Neural cell (in vitro differentiated cells): Measurements from ENCODE around the gene NRP1. TPM values are rescaled to one million over a fixed set of nuclear protein-coding genes. Genes with fewer than 3 reads are reported as not detected.

Experiments used
- H2AFZ ChIP-seq: fragments of 200-600, 300-800 bp; sonication (generic), shearing (Covaris generic); 2 replicates; pipeline ENCODE4 v1.6.0; 2014; ENCODE audit warnings: low read depth, mild to moderate bottlenecking, antibody characterized with exemption, low read length, moderate library complexity
- H3F3A ChIP-seq: fragments of 200-600 bp; shearing (Covaris generic); 2 replicates; pipeline ENCODE4 v1.6.1; 2016; ENCODE audit warnings: mild to moderate bottlenecking, moderate library complexity, mixed read lengths, antibody characterized with exemption, low read length; ENCODE audit not compliant: insufficient read depth, poor library complexity, severe bottlenecking
- H3K27ac ChIP-seq: fragments of 200-600, 300-800 bp; sonication (generic), shearing (Covaris generic); 2 replicates; pipeline ENCODE4 v1.5.1; 2014; ENCODE audit warnings: mild to moderate bottlenecking, low read length, moderate library complexity
- H3K27me3 ChIP-seq: fragments of 300-800, 200-600 bp; sonication (generic), shearing (Covaris generic); 2 replicates; pipeline ENCODE4 v1.6.0; 2014; ENCODE audit warnings: mild to moderate bottlenecking, low read depth, low read length, moderate library complexity; ENCODE audit not compliant: insufficient read depth
- H3K36me3 ChIP-seq: fragments of 300-800, 200-600 bp; sonication (generic), shearing (Covaris generic); 2 replicates; pipeline ENCODE4 v1.5.1; 2014; ENCODE audit warnings: mild to moderate bottlenecking, antibody characterized with exemption, low read length, moderate library complexity; ENCODE audit not compliant: insufficient read depth
- H3K4me2 ChIP-seq: fragments of 300-800, 200-600 bp; sonication (generic), shearing (Covaris generic); 2 replicates; pipeline ENCODE4 v1.6.0; 2014; ENCODE audit warnings: mild to moderate bottlenecking, low read length
- H3K4me3 ChIP-seq: fragments of 300-800, 200-600 bp; sonication (generic), shearing (Covaris generic); 2 replicates; pipeline ENCODE4 v1.5.1; 2014; ENCODE audit warnings: mild to moderate bottlenecking, low read length, moderate library complexity
- H3K79me2 ChIP-seq: fragments of 200-600 bp; shearing (Covaris generic); replicated peaks from 2 replicates; pipeline ENCODE4 v1.6.0; 2014; ENCODE audit warnings: mild to moderate bottlenecking, low read length, moderate library complexity; ENCODE audit not compliant: insufficient read depth
- H3K9ac ChIP-seq: fragments of 300-800, 200-600 bp; sonication (generic), shearing (Covaris generic); 2 replicates; pipeline ENCODE4 v1.6.1; 2016; ENCODE audit warnings: mild to moderate bottlenecking, low read length, mixed read lengths
- H3K9me2 ChIP-seq: fragments of 200-600 bp; shearing (Covaris generic); 2 replicates; pipeline ENCODE4 v1.6.1; 2016; ENCODE audit warnings: mild to moderate bottlenecking, low read length, mixed read lengths; ENCODE audit not compliant: insufficient read depth
- H3K9me3 ChIP-seq: fragments of 200-600, 300-800 bp; sonication (generic), shearing (Covaris generic); 2 replicates; pipeline ENCODE4 v1.6.1; 2016; ENCODE audit warnings: mild to moderate bottlenecking, mixed run types, low read length, moderate library complexity, mixed read lengths
- H4K20me1 ChIP-seq: fragments of 200-600 bp; shearing (Covaris generic); 2 replicates; pipeline ENCODE4 v1.6.1; 2016; ENCODE audit warnings: mild to moderate bottlenecking, mixed run types; ENCODE audit not compliant: insufficient read depth
- CTCF ChIP-seq: fragments of 450-650 bp; IDR thresholded peaks from 2 replicates; pipeline ENCODE4 v1.5.1; 2014; ENCODE audit warnings: antibody characterized with exemption, mild to moderate bottlenecking, moderate library complexity; ENCODE audit not compliant: poor library complexity, severe bottlenecking
- EP300 ChIP-seq: fragments of 450-650 bp; conservative IDR thresholded peaks from 2 replicates; pipeline ENCODE4 v1.6.1; 2014; ENCODE audit warnings: antibody characterized with exemption, mild to moderate bottlenecking, moderate library complexity; ENCODE audit not compliant: poor library complexity, severe bottlenecking
- EZH2 ChIP-seq: fragments of 200-600, 300-800 bp; shearing (Covaris generic), sonication (generic); IDR thresholded peaks from 2 replicates; pipeline ENCODE4 v1.6.1; 2014; ENCODE audit warnings: antibody characterized with exemption, low read length, borderline replicate concordance, mild to moderate bottlenecking; ENCODE audit not compliant: insufficient read depth, poor library complexity, severe bottlenecking
- MXI1 ChIP-seq: fragments of 450-650 bp; conservative IDR thresholded peaks from 2 replicates; pipeline ENCODE4 v1.6.1; 2014; ENCODE audit warnings: antibody characterized with exemption, mild to moderate bottlenecking; ENCODE audit not compliant: poor library complexity, severe bottlenecking
- POLR2AphosphoS5 ChIP-seq: IDR thresholded peaks from 2 replicates; pipeline ENCODE4 v1.6.1; 2012
- RAD21 ChIP-seq: fragments of 450-650 bp; conservative IDR thresholded peaks from 2 replicates; pipeline ENCODE4 v1.6.1; 2014; ENCODE audit warnings: antibody characterized with exemption, mild to moderate bottlenecking, moderate library complexity
- REST ChIP-seq: IDR thresholded peaks from 2 replicates; pipeline ENCODE4 v1.6.1; 2012; ENCODE audit warnings: borderline replicate concordance
- SMC3 ChIP-seq: fragments of 450-650 bp; conservative IDR thresholded peaks from 2 replicates; pipeline ENCODE4 v1.6.1; 2014; ENCODE audit warnings: antibody characterized with exemption, mild to moderate bottlenecking, moderate library complexity; ENCODE audit not compliant: poor library complexity
- TAF1 ChIP-seq: IDR thresholded peaks from 2 replicates; pipeline ENCODE4 v1.6.1; 2012; ENCODE audit warnings: low read depth
- polyA plus RNA-seq: library from polyadenylated mRNA; depleted of rRNA; stranded (reverse); fragments of >200 nt; gene quantifications from 2 replicates; pipeline ENCODE4 v1.2.3, GENCODE V29; 2014

The NRP1 gene
- polyA plus RNA-seq, 1 donor from 2014 or later: 23.2 TPM

GRCh38 chr10:33336582-33337325 lies 2.3 kb upstream of the NRP1 start:
- peaks cover 3% of the 10 kb centered on the region for H3F3A ChIP-seq
- no peak overlapping the region for H2AFZ ChIP-seq
- H3K79me2 ChIP-seq: peaks cover 26% of the 10 kb centered on the region
- H3K9ac ChIP-seq: peak overlapping the region; percentile 81
- H3K4me2 ChIP-seq: peak overlapping the region; percentile 93
- TF ChIP-seq RAD21: peak; percentile 38
- TF ChIP-seq SMC3: no peak
- TF ChIP-seq REST: peak; percentile 81
- TF ChIP-seq CTCF: no peak
- TF ChIP-seq EZH2: no peak
- TF ChIP-seq MXI1: peak; percentile 49
- peak; percentile 4 for TF ChIP-seq POLR2AphosphoS5
- TF ChIP-seq TAF1: peak; percentile 25
- TF ChIP-seq EP300: no peak
- peaks cover 17% of the 10 kb centered on the region for H3K27me3 ChIP-seq
- H3K4me3 ChIP-seq: peak overlapping the region; percentile 85
- no peaks in the 10 kb centered on the region for H3K36me3 ChIP-seq
- H4K20me1 ChIP-seq: no peaks in the 10 kb centered on the region
- peak overlapping the region; percentile 73 for H3K27ac ChIP-seq
- no peaks in the 10 kb centered on the region for H3K9me2 ChIP-seq
- no peaks in the 10 kb centered on the region for H3K9me3 ChIP-seq

DNA sequence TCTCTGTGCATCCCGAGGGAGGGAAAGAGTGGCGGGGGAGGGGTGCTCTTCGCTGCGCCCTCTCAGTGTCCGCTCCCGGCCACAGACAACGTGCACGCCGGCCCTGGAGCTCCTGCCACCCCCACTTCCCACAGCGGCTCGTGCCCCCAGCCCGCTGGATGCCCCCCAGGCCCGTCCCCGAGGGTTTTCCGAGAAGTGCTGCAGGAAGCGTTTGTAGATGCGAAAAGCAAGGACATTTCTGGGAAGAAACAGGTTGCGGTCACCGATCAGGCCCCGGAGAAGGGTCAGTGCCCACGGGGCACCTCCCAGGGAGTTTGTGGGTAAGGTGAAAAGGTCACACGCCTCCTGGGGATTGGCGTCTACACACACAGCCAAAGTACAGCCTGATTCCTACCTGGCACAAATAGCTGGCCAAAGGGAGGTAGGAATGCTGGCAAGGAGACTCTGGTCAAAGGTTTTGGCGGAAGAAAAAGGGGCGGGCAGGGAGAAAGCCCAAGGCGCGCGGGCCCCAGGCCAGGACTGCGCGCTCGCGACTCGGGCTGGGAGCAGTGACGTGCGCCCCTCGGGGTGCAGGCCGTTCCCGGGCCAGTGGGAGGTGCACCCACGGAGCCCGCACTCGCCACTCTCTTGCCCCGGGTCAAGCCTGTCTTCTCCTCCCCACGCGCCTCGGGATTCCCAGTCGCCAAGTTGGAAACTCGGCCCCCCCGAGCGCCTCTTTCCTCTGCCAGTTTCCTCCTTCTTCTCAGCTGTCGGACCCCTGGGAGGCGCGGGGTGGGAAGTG lies 1.5 kb upstream of the NRP1 start:
- Histone ChIP-seq H3K9ac (peak overlapping the region; percentile 81), H3K9me2 (no peaks in the 10 kb centered on the region), H3K9me3 (no peaks in the 10 kb centered on the region), H4K20me1 (no peaks in the 10 kb centered on the region), H3K27ac (peak overlapping the region; percentile 73), H3K4me2 (peak overlapping the region; percentile 93), H2AFZ (no peak overlapping the region), H3K79me2 (peaks cover 34% of the 10 kb centered on the region), H3K36me3 (no peaks in the 10 kb centered on the region), H3F3A (peaks cover 3% of the 10 kb centered on the region), H3K4me3 (peak overlapping the region; percentile 85), H3K27me3 (peaks cover 17% of the 10 kb centered on the region)
- TF ChIP-seq CTCF (peak; percentile 25), EP300 (no peak)
